C4-2B (cell line): ENCODE measurements around the gene RALBP1.

Experiments
- ZFX ChIP-seq: fragments of 450-650 bp; IDR thresholded peaks from 2 replicates; pipeline ENCODE4 v1.6.1; 2017
- TF ChIP-seq, protein P1 (sequence below): fragments of 450-650 bp; conservative IDR thresholded peaks from 2 replicates; pipeline ENCODE4 v1.5.1; 2017; ENCODE audit warnings: mild to moderate bottlenecking

DNA sequence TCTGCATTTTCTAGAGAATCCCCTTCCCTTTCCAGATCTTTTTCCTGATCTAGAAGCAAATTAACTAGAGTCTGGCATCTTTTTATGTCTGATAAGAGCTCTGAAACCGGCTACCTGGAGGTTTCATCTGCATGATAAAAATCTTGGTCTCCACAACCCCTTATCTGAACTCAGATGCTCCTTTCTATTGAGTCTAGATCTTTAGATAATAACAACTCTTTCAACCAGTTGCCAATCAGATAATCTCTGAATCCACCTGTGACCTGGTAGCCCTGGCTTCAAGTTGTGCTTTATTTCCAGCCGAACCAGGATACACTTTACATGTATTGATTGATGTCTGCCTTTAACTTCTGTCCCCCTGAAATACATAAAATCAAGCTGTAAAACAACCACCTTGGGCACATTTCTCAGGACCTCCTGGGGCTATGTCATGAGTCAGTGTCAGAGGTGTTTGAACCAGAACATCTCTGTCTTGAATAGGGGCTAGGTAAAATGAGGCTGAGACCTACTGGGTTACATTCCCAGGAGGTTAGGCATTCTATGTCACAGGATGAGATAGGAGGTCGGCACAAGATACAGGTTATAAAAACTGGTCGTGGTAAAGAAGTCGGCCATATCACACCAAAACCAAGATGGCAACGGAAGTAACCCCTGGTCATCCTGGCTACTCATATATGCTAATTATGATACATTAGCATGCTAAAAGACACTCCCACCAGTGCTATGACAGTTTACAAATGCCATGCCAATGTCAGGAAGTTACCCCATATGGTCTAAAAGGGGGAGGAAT is 20.8 kb downstream of the RALBP1 start:
- TF ChIP-seq, protein P1, sequence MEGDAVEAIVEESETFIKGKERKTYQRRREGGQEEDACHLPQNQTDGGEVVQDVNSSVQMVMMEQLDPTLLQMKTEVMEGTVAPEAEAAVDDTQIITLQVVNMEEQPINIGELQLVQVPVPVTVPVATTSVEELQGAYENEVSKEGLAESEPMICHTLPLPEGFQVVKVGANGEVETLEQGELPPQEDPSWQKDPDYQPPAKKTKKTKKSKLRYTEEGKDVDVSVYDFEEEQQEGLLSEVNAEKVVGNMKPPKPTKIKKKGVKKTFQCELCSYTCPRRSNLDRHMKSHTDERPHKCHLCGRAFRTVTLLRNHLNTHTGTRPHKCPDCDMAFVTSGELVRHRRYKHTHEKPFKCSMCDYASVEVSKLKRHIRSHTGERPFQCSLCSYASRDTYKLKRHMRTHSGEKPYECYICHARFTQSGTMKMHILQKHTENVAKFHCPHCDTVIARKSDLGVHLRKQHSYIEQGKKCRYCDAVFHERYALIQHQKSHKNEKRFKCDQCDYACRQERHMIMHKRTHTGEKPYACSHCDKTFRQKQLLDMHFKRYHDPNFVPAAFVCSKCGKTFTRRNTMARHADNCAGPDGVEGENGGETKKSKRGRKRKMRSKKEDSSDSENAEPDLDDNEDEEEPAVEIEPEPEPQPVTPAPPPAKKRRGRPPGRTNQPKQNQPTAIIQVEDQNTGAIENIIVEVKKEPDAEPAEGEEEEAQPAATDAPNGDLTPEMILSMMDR, result no peak
- TF ChIP-seq ZFX, result no peak
